Activated T-cell treated with anti-CD3 and anti-CD28 coated beads, Interleukin-2, amount 50 U/mL, for 48 hours (primary cell): ENCODE results near the gene KMT2B.
"Not testable (repeated sequence)": the region's sequence is repeated elsewhere in the genome, so short reads cannot be mapped to it uniquely, and the experiment has no call there.

Experiments
- DNase-seq, 2 experiments: peaks; one replicate each; pipeline ENCODE4 v3.0.0-alpha.2; 2020

KMT2B gene

DNA sequence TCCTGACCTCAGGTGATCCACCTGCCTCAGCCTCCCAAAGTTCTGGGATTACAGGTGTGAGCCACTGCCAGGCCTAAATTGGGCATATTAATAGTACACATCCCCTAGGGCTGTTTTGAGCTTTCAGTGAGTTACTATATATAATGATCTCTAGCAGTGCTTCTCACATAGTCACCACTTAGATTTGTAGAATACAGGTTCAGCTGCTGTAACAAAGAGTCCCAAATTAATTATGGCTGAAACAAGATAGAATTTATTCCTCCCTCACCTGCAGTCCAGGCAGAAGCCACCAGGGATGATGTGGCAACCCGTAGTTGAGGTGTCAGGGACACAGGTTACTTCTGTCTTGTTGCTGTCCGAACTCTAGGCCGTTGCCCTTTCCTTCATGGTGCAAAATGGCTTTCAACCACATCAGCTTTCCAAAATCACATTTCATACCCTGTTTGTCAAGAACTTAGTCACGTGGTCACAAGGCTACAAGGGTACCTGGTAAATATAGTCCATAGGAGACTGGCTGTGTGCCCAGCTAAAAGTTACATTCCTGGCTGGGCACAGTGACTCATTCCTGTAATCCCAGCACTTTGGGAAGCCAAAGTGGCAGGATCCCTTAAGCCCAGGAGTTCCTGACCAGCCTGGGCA lies 43.0 kb downstream of the KMT2B start:
- DNase-seq, result no peak

DNA sequence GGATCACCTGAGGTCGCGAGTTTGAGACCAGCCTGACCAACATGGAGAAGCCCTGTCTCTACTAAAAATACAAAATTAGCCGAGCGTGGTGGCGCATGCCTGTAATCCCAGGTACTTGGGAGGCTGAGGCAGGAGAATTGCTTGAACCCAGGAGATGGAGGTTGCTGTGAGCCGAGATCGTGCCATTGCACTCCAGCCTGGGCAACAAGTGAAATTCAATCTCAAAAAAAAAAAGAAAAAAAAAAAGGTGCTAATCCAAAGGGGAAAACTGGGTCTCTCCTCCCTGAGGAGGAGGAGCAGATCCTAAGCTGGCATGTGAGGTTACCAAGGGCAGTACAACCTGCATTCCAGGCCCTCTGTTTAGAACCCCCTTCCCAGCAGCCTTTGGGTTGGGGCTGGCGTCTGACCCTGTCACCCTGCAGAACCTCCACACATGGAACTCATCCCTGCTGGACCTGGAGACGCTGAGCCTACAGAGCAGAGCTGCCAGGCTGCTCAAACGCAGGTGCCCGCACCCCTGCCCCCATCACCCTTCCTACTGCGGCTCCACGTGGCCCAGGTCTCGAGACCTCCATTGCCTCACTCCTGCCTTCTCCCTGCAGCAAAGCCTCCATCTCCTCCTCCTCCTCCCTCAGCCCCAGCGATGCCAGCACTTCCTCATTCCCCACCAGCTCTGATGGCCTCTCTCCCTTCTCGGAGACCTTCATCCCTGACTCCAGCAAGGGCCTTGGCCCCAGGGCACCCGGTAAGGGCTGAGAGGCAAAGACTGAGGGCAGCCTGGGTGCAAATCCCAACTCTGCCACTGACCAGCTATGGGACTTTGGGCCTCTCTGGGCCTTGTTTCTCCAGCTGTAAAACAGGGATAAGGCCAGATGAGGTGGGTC lies 46.9 kb downstream of the KMT2B start:
- DNase-seq, result no peak

DNA sequence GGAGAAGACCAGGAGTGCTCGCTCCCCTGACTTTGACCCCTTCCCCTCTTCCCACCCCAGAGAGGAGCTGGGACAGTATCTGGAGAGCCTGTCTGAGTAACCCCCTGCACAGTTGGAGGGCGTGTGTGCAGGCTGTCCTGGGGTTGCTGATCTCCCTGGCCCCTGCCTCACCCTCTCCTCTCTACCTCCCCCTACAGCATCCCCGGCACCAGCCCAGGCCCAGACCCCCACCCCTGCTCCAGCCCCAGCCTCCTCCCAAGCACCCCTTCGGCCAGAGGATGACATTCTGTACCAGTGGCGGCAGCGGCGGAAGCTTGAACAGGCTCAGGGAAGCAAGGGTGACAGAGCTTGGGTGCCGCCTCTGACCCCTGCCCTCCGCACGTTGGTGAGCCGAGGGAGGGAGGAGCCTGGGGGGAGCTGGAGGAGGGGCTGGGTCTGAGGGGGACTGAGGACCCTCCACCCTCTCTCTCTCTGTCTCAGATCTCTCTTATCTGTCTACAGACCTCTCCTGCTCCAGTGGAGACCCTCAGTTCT lies 48.8 kb downstream of the KMT2B start:
- DNase-seq, result no peak

DNA sequence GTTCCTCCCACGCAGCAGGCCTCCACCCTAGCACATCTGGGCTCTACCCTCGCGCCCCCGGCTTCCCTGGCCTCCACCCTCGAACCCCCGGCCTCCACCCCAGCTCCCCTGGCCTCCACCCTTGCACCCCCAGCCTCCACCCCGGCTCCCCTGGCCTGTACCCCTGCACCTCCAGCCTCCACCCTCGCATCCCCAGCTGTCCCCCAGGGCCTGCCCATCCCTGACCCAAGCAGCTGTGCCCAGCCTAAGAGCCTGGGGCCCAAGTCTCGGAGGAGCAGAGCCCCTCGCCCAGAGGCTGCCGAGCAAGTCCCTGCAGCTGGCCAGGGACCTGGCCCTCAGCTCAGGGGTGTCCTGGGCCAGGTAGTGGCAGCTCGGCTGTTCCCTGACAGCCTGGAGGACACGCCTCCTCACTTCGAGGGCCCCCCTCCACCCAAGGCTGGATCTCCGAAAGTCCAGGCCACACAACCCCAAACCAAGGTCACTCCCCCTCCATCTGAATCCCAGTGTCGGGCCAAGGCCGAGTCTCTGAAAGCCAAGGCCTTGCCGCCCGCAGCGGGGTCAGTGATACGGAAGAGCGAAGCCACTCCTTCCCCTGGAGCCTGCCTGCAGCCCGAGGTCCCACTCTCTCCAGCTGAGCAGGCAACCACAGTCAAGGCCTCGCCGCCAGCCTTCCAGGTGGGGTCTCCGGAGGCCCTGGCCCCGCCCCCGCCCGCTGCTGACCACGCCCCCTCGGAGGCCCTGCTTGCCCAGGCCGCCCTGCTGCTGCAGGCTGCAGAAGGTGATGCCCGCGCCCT lies 49.7 kb downstream of the KMT2B start:
- DNase-seq, result no peak

- DNase-seq, result no peak
Observed at GRCh38 chr19:35768082-35768421, 50.2 kb downstream of the KMT2B start.

GRCh38 chr19:35772362-35772761 lies 54.6 kb downstream of the KMT2B start:
- DNase-seq, result not testable (repeated sequence)

DNA sequence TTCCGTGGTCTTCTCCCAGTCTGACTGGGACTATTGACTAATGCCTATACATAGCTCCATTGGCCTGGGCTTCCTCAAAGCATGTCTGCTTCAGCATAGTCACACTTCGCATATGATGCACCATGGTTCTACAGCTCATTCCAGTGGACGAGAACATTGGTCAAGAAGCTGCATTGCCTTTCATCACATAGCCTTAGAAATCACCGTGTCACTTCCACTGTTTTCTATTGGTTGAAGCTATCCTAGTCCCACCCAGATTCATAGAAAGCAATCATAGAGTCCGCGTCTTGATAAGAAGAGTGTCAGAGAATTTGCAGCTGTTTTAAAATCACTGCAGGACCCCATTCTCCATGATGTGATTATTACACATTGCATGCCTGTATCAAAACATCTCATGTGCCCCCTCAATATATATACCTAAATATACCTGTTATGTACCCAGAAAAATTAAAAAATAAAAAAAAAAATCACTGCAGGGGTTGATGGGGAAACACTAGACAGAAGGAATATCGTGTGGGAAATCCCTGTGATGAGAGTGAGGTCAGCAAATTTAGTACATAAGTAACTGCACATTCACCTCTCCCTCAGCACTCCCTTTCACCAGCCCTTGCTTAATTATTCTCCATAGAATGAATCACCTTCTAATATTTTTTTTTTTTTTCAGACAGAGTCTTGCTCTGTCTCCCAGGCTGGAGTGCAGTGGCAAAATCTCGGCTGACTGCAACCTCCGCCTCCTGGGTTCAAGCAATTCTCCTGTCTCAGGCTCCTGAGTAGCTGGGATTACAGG lies 55.4 kb downstream of the KMT2B start:
- no peak for DNase-seq

DNA sequence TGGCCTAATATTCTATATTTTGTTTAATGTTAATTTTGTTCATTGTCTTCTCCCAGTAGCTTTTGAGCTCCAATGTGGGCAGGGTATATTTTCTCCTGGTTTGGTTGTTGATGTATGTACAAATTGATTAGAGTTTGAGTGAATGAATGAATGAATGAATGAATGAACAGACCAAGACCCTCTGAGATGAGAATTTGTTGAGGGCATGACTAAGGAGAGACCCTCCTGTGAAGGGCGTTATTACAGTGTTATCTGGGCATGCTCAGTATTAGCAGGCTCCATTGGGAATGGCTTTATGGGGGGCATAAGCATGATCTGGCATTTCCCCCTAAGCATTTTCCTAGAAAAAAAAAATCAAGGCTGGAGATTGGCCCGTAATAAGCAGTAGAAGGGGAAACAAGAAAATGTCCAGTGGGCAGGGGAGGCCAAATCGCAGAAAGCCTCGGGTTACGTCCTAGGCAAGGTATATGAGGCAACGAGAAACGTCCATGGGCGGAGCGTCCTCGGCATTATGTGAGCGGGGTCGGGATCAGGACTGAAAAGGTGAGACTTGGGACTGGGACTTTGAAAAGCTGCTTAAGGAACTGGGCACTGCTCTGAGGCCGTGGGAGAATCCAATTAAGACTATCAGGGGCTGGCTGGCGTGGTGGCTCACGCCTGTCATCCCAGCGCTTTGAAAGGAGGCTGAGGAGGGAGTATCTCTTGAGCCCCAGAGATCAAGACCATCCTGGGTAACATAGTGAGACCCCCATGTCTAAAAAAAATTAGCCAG lies 56.7 kb downstream of the KMT2B start:
- no peak for DNase-seq

DNA sequence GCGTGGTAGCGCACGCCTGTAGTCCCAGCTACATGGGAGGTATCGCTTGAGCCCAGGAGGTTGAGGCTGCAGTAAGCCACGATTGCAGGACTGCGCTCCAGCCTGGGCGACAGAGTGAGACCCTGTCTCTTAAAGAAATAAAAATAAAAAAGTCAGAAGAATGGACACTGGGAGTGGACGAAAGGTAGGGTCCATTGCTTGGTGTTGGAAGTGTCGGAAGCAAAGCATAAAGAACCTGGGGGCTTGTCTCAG lies 57.2 kb downstream of the KMT2B start:
- DNase-seq, result no peak

DNA sequence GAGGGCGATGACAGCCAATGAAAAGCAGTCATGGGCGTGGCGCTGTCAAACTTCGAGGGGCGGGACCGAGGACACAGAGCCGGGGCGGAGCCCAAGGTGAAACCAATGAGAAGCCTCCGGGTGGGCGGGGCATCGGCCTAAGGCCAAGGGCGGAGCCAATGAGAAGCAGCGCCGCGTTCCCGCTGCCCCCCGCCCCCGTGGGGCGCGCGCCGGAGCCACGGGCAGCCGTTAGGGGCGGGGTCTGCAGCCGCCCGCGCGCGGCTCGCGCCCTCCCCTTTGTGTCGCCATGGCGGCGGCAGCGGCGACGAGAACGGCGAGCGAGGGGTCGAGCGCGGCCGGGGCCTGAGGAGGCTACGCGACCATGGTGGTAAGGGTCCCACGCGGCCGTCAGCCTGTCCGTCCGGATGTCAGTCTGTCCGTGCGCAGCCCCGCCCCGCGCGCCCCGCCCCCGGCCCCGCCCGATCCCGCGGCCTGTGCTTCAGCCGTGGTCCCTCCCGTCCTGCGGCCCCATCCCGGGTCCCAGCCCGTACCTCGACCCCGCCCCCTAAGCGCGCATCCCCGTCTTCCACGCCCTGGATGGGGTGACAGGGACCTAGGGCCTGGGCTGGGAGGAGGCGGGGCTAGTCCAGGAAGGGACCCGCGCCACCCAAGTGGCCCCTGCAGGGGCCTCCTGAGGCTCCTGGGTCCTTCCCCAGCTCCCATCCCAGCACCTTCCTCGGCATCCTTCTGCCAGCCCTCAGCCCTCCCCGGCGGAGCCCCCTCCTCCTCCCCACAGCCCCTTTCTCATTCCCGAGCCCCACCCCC lies 57.7 kb downstream of the KMT2B start, which contains the start of gene ARHGAP33:
Gene ARHGAP33 (plus strand): TSS at position 267 of the 804 bp plus-strand sequence. CDS start 95 bp downstream, at position 362.
- peak; percentile 100 for DNase-seq

DNA sequence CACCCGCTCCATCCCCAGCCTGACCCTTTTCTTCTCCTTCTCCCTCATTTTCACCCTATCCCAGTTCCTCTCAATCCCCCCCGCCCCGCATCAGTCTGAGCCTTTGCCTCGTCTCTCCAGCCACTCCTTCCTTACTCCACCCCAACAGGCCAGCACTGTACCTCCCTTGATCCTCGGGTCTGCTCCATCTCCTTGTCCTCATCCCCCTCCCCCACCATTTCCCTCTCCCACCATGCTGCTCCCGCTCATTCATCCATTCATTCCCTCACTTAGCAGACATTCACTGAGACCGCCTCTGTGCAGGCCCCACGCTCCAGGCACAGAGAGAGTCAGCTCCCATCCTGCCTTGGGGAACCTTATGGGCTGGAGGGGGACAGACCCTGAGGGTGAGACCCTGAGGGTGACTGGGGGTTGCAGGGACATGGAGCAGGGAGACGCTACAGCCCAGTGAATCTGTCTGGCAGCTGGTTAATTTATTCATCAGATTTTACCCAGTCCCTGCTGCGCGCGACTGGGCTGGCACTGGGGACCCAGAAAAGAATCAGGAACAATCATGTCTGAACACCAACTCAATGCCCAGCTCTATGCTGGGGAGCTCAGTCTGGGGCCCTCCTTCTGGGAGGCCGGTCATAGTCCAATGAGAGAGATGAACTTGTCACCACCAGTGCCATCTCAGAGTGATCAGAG lies 58.4 kb downstream of the KMT2B start:
- no peak for DNase-seq

DNA sequence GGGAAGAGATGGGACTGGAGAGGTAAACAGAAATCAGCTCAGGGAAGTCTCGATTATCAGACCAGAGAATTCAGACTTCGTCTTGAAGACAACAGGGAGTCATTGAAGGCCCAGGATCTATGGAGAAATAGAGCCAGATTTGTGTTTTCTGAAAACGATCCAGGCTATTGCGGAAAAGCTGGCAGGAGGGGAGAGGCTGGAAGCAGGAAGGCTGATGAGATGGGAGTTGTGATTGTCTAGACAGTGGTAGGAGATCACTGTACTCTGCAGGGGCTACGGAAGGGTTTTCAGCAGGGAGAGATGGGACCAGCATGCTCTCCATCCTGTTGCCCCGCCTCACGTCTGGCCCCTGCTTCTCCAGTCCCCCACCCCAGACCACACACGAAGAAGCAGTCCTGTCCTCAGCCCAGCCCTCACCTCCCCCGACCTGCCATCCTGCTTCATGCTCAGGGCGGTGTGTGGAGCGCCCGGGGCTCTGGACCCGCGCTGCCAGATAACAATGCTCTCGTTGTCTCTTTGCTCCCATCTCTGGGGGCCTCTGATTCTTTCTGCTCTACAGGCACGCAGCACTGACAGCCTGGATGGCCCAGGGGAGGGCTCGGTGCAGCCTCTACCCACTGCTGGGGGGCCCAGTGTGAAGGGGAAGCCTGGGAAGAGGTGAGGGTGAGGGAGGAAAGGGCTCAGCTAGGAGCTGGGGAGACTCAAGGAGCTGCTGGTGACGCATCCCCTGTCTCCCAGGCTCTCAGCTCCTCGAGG lies 59.5 kb downstream of the KMT2B start:
- no peak for DNase-seq

GRCh38 chr19:35777961-35778360 lies 60.2 kb downstream of the KMT2B start:
- no peak for DNase-seq

- DNase-seq, result no peak
Observed at GRCh38 chr19:35779033-35779432, 61.2 kb downstream of the KMT2B start.

DNA sequence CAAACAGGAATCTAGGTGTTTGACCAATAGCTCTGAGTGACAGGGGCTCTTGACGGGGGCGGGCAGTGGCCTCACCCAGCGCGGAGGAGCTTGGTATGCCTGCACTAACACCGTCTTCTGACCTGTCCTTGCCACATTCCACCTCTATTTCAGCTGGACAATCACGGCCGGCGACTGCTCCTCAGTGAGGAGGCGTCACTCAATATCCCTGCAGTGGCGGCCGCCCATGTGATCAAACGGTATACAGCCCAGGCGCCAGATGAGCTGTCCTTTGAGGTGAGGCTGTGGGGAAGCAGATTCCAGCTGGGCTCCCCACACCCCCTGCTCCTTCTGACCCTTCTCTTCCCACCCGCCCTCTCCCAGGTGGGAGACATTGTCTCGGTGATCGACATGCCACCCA lies 62.3 kb downstream of the KMT2B start:
- no peak for DNase-seq

DNA sequence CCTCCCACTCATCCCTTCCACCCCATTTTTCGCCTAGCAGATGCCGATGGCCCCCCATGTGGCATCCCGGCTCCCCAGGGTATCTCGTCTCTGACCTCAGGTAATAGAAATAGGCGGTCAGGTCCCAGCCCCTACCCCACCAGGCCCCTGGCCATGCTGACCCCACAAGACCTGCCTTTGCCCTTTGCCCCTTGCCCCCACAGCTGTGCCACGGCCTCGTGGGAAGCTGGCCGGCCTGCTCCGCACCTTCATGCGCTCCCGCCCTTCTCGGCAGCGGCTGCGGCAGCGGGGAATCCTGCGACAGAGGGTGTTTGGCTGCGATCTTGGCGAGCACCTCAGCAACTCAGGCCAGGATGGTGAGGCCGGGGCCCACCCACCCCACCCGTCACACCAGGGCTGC lies 62.9 kb downstream of the KMT2B start:
- no peak for DNase-seq

- DNase-seq, result no peak
Observed at GRCh38 chr19:35781650-35782049, 63.8 kb downstream of the KMT2B start.

- no peak for DNase-seq
Observed at GRCh38 chr19:35782589-35782988, 64.8 kb downstream of the KMT2B start.
